C4-2B (cell line): ENCODE measurements around the gene TTC16.

Experiments
- H3K27ac ChIP-seq: fragments of 450-650 bp; 2 replicates; pipeline ENCODE4 v1.5.1; 2017
- ZFX ChIP-seq: fragments of 450-650 bp; IDR thresholded peaks from 2 replicates; pipeline ENCODE4 v1.6.1; 2017
- TF ChIP-seq, protein P1 (sequence below): fragments of 450-650 bp; conservative IDR thresholded peaks from 2 replicates; pipeline ENCODE4 v1.5.1; 2017; ENCODE audit warnings: mild to moderate bottlenecking

The TTC16 gene

GRCh38 chr9:127730799-127731410 is 15.0 kb downstream of the TTC16 start:
- no peak overlapping the region for H3K27ac ChIP-seq
- TF ChIP-seq, protein P1, sequence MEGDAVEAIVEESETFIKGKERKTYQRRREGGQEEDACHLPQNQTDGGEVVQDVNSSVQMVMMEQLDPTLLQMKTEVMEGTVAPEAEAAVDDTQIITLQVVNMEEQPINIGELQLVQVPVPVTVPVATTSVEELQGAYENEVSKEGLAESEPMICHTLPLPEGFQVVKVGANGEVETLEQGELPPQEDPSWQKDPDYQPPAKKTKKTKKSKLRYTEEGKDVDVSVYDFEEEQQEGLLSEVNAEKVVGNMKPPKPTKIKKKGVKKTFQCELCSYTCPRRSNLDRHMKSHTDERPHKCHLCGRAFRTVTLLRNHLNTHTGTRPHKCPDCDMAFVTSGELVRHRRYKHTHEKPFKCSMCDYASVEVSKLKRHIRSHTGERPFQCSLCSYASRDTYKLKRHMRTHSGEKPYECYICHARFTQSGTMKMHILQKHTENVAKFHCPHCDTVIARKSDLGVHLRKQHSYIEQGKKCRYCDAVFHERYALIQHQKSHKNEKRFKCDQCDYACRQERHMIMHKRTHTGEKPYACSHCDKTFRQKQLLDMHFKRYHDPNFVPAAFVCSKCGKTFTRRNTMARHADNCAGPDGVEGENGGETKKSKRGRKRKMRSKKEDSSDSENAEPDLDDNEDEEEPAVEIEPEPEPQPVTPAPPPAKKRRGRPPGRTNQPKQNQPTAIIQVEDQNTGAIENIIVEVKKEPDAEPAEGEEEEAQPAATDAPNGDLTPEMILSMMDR: no peak
- no peak for TF ChIP-seq ZFX

- TF ChIP-seq, protein P1: no peak
- TF ChIP-seq ZFX: no peak
- no peak overlapping the region for H3K27ac ChIP-seq
Measured at GRCh38 chr9:127731938-127732337, 16.1 kb downstream of the TTC16 start.

- no peak overlapping the region for H3K27ac ChIP-seq
- no peak for TF ChIP-seq ZFX
- TF ChIP-seq, protein P1: no peak
Measured at GRCh38 chr9:127732444-127732843, 16.6 kb downstream of the TTC16 start.

DNA sequence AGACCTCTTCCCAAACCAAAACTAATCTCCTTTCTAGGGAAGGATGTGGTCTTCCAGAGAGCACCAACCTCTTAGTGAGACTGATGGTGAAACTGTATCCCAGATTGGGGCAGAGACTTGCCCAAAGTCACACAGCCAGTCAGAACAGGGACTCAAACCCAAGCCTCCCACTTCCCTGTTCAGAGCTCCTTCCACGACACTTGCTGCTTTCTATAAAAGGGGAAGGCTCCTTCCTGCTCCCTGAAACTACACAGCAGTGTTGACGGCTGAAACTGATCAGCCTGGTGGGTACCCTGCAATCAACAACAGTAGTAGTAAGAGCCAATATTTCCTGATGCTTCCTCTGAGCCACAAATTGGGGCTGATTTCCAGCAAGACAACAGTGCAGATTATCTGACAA is 17.7 kb downstream of the TTC16 start:
- H3K27ac ChIP-seq: no peak overlapping the region
- TF ChIP-seq ZFX: no peak
- TF ChIP-seq, protein P1: no peak

DNA sequence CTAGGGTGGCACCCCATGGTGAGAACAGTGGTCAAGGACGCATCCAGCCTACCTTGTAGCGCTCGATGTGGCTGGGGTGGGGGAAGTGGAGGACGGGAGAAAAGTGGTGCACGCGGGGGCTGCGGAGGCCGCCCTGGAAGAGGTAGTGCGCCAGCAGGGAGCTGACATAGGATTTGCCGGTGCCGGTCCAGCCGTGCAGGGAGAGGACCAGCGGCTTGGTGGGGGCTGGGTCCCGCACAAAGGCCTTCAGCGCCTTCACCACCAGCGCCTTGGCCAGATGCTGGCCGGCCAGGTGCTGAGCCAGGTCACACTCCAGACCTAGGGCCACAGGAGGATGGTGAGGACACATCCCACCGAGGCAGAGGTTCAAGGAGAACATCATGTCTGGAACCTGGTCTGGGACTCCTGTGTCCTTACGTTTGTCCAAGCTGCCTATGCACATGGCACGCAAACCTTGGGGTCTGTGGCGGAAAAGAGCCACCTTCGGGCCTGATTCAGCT is 18.4 kb downstream of the TTC16 start:
- H3K27ac ChIP-seq: peak overlapping the region; percentile 92
- TF ChIP-seq ZFX: no peak
- TF ChIP-seq, protein P1: no peak

DNA sequence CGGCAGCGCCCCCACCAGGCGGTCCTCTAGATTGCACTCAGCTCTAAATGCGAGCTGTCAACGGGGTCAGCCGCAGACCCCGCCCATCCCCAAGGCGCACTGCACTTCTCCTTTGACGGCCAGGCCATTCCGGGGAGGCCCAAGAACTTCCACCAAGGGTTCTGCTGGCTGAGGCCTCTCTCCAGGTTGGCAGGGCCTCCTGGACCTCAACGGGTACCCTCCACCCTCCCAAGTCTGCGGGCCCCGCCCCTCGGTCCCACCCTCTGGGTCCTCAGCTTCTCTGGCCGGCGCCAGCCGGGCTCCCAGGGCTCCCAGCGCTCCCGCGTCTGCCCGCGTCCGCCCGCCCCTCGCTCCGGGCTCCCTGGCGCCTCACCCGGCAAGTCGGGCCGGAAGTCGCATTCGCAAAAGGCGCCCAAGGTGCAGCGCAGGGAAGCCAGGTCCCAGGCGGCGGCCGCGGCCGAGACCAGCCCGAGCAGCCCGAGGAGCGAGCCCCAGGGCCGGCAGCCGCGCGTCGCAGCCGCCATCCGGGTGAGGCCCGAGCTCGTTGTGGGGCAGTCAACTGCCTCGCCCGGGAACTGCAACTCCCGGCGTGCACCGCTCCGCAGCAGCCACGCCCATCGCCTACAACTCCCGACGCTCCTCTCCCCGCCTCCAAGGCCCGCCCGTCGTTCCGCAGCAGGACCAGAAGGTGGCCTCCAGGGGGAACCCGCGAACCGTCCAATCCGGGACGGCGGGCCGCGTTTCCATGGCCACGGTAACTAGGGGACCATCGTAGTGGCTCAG is 19.1 kb downstream of the TTC16 start, which contains the start of gene TOR2A:
TOR2A (minus strand) TSS at position 548 of the 783 bp plus-strand sequence; CDS start at position 524, 24 bp downstream.
- H3K27ac ChIP-seq: peak within 1 kb of the TSS; percentile 92

More for the DNA sequence above, 19.1 kb downstream of the TTC16 start, which contains the start of gene TOR2A:
- TF ChIP-seq, protein P1: peak; percentile 94
- peak; percentile 89; the same call in 1 of the 2 replicates for TF ChIP-seq ZFX
